ENCODE measurements around the gene SMAD6.

DNA sequence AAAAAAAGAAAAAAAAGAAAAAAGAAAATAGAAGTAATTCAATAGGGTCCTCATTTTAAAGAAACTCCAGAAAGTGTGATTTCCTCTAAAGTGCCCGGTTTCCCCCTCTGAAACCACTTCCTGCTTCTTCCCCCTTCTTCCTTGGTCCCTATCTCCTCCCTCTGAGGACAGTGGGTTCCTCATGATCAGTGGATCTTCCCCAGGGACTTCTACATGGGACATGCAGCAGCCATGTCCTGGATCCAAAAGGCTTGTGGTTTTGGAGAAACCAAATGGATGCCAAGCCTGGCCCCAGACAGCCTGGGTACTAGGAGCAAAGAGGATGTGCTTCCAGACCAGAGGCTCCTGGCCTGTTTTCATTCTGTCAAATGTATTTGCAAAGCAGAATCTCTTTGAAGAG is 26.6 kb upstream of the SMAD6 start:
- no peak for TF ChIP-seq POLR2A (IDR thresholded peaks at IDR 0.05)
- TF ChIP-seq, protein P1, sequence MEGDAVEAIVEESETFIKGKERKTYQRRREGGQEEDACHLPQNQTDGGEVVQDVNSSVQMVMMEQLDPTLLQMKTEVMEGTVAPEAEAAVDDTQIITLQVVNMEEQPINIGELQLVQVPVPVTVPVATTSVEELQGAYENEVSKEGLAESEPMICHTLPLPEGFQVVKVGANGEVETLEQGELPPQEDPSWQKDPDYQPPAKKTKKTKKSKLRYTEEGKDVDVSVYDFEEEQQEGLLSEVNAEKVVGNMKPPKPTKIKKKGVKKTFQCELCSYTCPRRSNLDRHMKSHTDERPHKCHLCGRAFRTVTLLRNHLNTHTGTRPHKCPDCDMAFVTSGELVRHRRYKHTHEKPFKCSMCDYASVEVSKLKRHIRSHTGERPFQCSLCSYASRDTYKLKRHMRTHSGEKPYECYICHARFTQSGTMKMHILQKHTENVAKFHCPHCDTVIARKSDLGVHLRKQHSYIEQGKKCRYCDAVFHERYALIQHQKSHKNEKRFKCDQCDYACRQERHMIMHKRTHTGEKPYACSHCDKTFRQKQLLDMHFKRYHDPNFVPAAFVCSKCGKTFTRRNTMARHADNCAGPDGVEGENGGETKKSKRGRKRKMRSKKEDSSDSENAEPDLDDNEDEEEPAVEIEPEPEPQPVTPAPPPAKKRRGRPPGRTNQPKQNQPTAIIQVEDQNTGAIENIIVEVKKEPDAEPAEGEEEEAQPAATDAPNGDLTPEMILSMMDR (IDR thresholded peaks at IDR 0.05): no peak
